Measurements from ENCODE around the gene TBCD. TPM values are rescaled to one million over a fixed set of nuclear protein-coding genes. Genes with fewer than 3 reads are reported as not detected.
"Not testable (repeated sequence)": the region's sequence is repeated elsewhere in the genome, so short reads cannot be mapped to it uniquely, and the experiment has no call there.

The TBCD gene
- total RNA-seq, 6 experiments from 2014 or later = 47.3 to 67.6 (median 62.5) TPM

DNA sequence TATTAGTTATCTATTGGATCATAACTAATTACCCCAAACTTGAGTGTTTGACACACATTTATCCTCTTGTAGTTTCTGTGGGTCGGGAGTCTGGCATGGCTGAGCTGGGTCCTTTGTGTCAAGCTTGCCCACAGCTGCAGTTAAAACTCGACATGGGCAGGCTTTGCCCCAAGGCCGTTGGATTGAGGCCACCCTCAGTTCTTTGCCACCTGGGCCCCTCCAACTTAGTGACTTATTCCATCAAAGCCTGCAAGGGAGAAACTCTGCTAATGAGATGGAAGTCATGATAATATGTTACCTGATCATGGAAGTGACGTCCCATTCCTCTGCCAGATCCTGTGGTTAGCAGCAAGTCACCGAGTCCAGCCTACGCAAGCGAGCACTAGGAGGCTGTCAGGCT lies 17.2 kb downstream of the TBCD start:
- Mint-ChIP-seq H3K27me3 (ENCODE audit: insufficient read depth) (no peaks in the 10 kb centered on the region), H3K36me3 (ENCODE audit: low read depth) (peaks cover 22% of the 10 kb centered on the region; the same call in 1 of the 2 replicates), H3K4me1 (ENCODE audit: low read depth) (peaks cover 10% of the 10 kb centered on the region), H3K27ac (no peak overlapping the region), H3K9me3 (no peaks in the 10 kb centered on the region), H3K4me3 (no peak overlapping the region)
- DNase-seq = no peak
- TF ChIP-seq, protein P1, sequence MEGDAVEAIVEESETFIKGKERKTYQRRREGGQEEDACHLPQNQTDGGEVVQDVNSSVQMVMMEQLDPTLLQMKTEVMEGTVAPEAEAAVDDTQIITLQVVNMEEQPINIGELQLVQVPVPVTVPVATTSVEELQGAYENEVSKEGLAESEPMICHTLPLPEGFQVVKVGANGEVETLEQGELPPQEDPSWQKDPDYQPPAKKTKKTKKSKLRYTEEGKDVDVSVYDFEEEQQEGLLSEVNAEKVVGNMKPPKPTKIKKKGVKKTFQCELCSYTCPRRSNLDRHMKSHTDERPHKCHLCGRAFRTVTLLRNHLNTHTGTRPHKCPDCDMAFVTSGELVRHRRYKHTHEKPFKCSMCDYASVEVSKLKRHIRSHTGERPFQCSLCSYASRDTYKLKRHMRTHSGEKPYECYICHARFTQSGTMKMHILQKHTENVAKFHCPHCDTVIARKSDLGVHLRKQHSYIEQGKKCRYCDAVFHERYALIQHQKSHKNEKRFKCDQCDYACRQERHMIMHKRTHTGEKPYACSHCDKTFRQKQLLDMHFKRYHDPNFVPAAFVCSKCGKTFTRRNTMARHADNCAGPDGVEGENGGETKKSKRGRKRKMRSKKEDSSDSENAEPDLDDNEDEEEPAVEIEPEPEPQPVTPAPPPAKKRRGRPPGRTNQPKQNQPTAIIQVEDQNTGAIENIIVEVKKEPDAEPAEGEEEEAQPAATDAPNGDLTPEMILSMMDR (IDR thresholded peaks at IDR 0.05) = no peak

GRCh38 chr17:82772026-82772425 lies 20.2 kb downstream of the TBCD start:
- Mint-ChIP-seq H3K27ac (no peak overlapping the region; the same call in 1 of the 2 replicates), H3K36me3 (ENCODE audit: low read depth) (peaks cover 20% of the 10 kb centered on the region; the same call in 1 of the 2 replicates), H3K9me3 (no peaks in the 10 kb centered on the region), H3K4me1 (ENCODE audit: low read depth) (peaks cover 10% of the 10 kb centered on the region), H3K27me3 (ENCODE audit: insufficient read depth) (no peaks in the 10 kb centered on the region; the same call in 1 of the 2 replicates), H3K4me3 (no peak overlapping the region)
- TF ChIP-seq, protein P1 (IDR thresholded peaks at IDR 0.05) = no peak
- peak; percentile 68 for DNase-seq

- not testable (repeated sequence) for H3K9me3 Mint-ChIP-seq; H3K27me3 Mint-ChIP-seq (ENCODE audit: insufficient read depth); H3K4me1 Mint-ChIP-seq (ENCODE audit: low read depth); H3K4me3 Mint-ChIP-seq; H3K27ac Mint-ChIP-seq; DNase-seq
- peaks cover 14% of the 10 kb centered on the region; the same call in 1 of the 2 replicates for H3K36me3 Mint-ChIP-seq (ENCODE audit: low read depth)
These were observed 22.6 kb downstream of the TBCD start for GRCh38 chr17:82774456-82774855.

GRCh38 chr17:82775001-82775823 lies 23.3 kb downstream of the TBCD start:
- no peak overlapping the region for H3K27ac Mint-ChIP-seq

GRCh38 chr17:82776454-82776853 lies 24.6 kb downstream of the TBCD start:
- no peak overlapping the region for H3K4me3 Mint-ChIP-seq

More at GRCh38 chr17:82775001-82775823, 23.3 kb downstream of the TBCD start:
- TF ChIP-seq, protein P1 (IDR thresholded peaks at IDR 0.05) = peak; percentile 91
- Mint-ChIP-seq H3K27me3 (ENCODE audit: insufficient read depth) (no peaks in the 10 kb centered on the region; the same call in 1 of the 2 replicates), H3K4me3 (no peak overlapping the region), H3K9me3 (no peaks in the 10 kb centered on the region), H3K4me1 (ENCODE audit: low read depth) (peaks cover 13% of the 10 kb centered on the region), H3K36me3 (ENCODE audit: low read depth) (peaks cover 14% of the 10 kb centered on the region; the same call in 1 of the 2 replicates)
- DNase-seq = no peak

More at GRCh38 chr17:82776454-82776853, 24.6 kb downstream of the TBCD start:
- Mint-ChIP-seq H3K27ac (no peak overlapping the region), H3K27me3 (ENCODE audit: insufficient read depth) (no peaks in the 10 kb centered on the region; the same call in 1 of the 2 replicates), H3K36me3 (ENCODE audit: low read depth) (peaks cover 14% of the 10 kb centered on the region; the same call in 1 of the 2 replicates), H3K4me1 (ENCODE audit: low read depth) (peaks cover 16% of the 10 kb centered on the region), H3K9me3 (no peaks in the 10 kb centered on the region)
- DNase-seq = no peak
- TF ChIP-seq, protein P1 (IDR thresholded peaks at IDR 0.05) = no peak

Data from HFFc6 (cell line).